Measurements from ENCODE around the gene NANOGP8.
"Not testable (repeated sequence)": the region's sequence is repeated elsewhere in the genome, so short reads cannot be mapped to it uniquely, and the experiment has no call there.

NANOGP8 gene

DNA sequence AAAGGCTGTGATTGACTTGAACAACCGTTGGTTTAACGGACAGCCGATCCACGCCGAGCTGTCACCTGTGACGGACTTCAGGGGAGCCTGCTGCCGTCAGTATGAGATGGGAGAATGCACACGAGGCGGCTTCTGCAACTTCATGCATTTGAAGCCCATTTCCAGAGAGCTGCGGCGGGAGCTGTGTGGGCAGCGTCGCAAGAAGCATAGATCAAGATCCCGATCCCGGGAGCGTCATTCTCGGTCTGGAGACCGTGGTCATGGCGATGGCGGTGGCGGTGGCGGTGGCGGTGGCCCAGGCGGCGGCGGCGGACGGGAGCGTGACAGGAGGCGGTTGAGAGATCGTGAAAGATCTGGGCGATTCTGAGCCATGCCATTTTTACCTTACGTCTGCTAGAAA is 7.8 kb upstream of the NANOGP8 start:
- no peak for DNase-seq (ENCODE audit: low read depth)

DNA sequence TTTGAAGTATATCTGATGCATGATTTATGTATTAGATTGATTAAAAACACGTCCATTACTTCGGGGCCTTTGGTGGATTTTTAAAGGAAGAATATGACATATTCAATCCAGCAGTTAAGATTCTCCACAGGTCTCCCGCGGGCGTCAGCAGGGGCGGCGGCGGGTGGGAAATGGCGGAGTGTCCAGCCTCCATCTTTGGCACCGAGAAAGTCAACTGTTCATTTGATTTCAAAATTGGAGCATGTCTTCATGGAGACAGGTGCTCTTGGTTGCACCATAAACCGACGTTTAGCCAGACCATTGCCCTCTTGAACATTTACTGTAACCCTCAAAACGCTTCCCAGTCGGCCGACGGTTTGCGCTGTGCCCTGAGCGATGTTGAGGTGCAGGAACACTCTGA is 7.2 kb upstream of the NANOGP8 start:
- DNase-seq (ENCODE audit: low read depth), result no peak

DNA sequence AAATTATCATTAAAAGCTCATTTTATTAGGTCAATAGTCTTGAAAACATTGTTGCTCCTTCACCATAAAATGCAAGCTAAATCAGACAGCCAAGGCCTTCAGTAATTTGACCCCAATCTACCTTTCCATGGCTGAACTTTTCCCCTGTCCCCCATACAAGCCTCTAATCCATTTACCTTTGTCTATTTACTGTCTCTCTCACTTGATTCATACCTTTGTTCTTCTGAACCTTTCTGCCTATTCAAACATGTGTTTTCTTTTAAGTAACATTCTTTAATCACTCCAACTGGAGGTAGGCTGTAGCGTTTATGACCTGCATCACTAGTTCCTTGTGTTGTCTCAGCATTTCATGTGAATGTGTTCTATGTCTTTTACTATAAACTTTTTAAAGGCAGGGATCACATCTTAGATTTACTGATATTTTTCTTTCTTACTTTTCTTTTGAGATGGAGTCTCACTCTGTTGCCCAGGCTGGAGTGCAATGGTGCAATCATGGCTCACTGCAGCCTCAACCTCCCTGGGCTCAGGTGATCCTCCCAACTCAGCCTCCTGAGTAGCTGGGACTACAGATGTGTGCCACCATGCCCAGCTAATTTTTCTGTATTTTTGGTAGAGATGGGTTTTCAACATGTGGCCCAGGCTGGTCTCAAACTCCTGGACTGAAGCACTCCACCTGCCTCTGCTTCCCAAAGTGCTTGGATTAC is 5.2 kb upstream of the NANOGP8 start:
- no peak for DNase-seq (ENCODE audit: low read depth)

DNA sequence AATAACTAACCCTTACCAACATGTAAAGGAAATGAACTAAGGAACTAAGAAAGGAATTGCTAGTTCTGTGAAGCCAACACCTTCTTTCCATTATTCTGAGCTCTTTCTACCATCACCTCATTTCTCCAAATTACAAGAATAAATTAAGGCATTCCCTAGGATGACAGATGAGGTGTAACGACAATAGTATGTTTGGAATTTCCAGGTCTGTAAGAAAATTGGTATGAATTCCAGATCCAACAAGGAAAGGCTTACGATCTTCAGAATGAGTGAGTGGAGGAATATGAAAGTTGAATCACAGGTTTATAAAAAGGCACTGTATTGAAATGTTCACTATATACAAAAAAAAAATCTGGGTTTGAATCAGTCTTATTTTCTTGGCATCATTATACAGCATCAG is 4.5 kb upstream of the NANOGP8 start:
- DNase-seq (ENCODE audit: low read depth), result no peak

DNA sequence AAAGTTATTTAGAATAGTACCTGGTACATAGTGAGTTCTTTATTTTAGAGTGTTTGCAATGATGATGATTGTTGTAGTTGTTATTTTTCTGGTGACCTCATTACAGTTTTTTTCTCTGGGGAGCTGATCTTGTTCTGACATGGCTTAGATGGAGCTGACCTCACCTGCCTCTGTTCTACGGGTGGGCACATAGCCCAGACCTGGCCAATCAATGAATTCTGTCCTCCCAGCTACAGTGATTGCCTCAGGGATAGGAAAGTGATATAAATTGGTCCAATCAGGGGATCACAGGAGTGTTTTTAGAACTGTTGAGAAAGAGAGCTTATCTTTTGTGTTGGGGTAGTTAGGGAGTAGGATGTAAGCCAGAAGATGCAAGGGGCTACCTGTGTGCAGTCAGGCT is 3.2 kb upstream of the NANOGP8 start:
- DNase-seq (ENCODE audit: low read depth), result no peak

DNA sequence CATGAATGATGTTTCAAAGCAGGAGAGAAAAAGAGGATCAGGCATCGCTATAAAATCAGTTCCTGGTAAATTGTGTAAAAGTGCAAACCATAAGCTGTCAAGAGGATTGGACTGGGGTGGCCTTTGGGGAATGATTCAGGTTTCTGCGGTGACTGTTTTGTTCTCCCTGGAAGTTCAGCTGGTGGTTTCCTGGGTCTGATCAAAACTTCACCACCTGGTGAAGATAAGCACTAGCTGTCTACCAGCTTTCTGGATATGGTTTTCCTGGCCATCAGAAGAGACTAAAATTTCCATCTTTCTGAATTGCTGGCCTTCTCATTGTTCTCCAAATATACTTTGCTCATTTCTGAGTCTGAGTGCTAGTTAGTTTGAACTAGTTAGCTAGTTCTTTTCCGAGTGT is 2.7 kb upstream of the NANOGP8 start:
- DNase-seq (ENCODE audit: low read depth), result no peak

DNA sequence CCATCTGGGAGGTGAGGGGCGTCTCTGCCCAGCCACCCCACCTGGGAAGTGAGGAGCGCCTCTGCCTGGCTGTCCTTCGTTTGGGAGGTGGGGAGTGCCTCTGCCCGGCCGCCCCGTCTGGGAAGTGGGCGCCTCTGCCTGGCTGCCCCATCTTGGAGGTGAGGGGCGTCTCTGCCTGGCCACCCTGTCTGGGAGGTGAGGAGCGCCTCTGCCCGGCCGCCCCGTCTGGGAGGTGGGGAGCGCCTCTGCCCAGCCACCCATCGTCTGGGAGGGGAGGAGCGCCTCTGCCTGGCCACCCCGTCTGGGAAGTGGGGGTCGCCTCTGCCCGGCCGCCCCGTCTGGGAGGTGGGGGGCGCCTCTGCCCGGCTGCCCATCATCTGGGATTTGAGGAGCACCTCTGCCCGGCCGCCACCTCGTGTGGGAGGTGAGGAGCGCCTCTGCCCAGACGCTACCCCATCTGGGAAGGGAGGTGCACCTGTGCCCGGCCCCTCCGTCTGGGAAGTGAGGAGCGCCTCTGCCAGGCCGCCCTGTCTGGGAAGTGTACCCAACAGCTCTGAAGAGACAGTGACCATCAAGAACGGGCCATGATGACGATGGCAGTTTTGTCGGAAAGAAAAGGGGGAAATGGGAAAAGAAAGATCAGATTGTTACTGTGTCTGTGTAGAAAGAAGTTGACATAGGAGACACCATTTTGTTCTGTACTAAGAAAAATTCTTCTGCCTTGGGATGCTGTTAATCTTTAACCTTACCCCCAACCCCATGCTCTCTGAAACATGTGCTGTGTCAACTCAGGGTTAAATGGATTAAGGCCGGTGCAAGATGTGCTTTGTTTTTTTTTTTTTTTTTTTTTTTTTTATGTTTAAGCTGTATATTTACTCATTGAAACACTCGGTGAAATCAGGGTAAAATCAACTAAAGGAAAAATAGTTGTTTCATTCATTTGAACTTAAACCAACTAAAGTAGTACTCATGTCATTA is 2.4 kb downstream of the NANOGP8 start:
- not testable (repeated sequence) for DNase-seq (ENCODE audit: low read depth)

DNA sequence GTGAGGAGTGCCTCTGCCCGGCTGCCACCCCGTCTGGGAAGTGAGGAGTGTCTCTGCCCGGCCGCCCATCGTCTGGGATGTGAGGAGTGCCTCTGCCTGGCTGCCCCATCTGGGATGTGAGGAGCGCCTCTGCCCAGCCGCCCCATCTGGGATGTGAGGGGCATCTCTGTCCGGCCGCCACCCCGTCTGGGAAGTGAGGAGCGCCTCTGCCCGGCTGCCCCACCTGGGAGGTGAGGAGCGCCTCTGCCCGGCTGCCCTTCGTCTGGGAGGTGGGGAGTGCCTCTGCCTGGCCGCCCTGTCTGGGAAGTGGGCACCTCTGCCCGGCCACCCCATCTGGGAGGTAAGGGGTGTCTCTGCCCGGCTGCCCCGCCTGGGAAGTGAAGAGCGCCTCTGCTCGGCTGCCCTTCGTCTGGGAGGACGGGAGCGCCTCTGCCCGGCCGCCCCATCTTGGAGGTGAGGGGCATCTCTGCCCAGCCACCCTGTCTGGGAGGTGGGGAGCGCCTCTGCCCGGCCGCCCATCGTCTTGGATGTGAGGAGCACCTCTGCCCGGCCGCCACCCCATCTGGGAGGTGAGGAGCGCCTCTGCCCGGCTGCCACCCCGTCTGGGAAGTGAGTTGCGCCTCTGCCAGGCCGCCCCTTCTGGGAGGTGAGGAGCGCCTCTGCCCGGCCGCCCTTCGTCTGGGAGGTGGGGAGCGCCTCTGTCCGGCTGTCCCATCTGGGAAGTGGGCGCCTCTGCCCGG is 3.3 kb downstream of the NANOGP8 start:
- DNase-seq (ENCODE audit: low read depth), result not testable (repeated sequence)

DNA sequence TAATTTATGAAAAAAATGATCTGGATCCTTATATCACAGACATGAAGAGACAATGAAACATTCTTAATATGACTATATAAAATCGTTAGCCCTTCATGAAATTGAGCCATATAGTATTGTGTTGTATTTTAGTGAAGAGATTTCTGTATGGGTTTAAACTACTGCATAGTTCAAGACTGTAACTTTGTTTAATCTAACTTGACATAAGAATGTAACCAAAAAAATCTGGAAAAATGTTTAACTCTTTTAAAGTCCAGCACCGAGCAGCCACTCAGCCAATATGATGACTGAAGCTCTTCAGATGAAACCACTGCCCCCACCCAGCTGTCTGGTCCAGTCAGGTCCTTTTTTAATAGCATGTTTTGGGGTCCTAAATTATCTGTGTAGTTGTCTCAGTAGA is 4.9 kb downstream of the NANOGP8 start:
- DNase-seq (ENCODE audit: low read depth), result no peak

DNA sequence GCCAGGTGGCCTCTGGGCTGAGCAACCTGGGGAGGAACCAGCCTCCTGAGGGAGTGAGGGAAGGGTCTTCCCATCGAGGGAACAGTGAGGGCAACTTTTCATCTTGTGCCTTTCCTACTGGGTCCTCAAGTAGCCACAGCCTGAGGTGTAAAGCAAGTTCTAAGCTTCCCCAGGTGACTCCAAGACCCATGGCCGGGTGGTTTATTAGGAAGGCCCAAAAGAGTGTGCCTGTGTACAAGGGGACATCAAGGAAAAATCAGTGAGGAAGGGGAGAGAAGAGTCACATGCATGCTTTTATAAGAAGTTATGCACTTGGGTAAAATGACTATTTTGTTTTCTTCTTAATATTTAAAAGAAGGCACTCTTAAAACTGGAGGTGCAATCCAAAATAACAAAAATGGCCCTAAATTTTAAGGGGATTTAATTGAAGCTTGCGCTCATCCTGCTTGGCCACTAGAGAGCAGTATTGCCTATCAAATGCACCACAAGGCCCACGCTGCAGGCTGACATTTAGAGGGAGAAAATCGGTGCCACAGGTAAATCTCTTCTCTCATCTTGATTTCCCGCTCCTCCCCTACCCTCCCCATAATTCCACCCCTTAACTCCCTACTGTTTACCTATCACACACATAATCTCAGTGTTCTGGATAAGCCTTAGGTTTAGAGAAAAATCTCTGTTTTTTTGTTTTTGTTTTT is 6.7 kb downstream of the NANOGP8 start:
- DNase-seq (ENCODE audit: low read depth), result peak; percentile 19

DNA sequence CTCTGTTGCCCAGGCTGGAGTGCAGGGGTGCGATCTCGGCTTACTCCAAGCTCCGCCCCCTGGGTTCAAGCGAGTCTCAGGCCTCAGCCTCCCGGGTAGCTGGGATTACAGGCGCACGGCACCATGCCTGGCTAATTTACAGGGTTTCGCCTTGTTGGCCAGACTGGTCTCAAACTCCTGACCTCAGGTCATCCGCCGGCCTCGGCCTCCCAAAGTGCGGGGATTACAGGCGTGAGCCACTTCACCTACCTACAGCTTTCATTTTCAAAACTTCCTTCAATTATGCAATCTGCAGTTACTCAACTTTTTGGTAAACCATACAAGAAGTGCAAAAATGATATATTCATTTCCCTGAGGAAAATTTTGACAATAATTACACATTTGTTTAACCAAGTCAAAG is 14.0 kb downstream of the NANOGP8 start:
- no peak for DNase-seq (ENCODE audit: low read depth)

DNA sequence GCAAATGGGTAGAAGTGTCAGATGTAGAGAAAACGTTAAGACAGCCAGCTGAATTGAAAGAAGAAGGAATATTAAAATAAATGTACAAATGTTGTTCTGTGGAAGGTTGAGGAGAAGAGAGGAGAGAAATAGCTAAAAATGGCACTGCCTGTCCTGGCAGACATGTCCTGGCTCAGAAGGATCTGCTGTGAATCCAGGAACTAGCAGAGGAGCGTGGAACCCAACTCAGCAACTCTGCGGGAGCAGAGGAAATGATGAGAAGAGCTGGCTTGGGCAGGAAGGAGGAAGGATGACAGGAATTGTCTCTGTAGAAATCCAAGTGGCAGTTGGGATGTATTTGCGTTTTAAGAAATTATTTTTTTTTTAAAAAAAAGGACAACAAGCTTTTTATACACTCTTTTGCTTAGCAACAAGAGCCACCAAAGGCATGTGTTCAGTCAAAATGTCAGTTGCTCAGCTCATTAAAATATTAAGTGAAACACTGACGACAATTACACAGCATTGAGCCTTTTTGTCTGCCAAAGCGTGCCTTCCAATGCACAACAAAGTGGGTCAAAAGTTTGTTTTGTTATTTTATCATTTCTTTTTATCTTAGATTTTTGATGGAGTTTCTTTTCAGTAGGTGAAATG is 16.1 kb downstream of the NANOGP8 start:
- DNase-seq (ENCODE audit: low read depth), result no peak

DNA sequence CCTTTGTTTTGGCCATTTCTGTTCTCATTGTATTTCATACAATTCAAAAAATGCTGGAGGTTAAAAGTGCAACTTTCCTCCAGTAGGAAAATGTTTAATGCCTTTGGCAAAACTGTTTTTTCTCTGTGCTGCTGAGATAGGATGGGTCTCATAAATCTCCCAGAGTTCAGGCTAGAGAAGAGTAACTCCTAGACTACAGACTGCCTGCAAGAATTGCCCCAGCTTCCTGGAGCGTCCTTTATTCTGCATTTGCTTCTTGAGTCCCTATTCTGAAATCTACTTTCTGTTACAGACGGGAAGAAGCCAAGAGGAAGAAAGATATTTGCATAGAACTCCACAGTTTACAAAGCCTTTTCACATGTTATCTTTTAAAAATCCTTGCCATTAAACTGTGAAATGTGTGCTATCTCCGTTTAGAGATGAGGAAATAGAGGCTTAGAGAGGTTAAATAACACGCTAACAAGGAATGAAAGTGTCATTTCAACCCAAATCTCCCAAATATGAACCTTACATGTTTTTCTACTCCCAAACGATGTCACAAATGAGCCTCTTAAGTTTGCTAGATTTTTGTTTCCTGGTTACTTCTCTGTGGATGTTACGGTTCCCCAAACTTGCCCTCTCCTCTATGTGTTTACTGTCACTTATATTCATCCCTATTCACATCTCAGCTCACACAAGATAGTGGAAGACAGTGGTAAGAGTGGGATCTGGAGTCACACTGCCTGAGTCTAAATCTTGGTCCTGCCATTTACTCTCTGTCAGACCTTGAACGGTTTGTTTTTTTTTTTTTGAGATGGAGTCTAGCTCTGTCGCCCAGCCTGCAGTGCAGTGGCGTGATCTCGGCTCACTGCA is 17.4 kb downstream of the NANOGP8 start:
- no peak for DNase-seq (ENCODE audit: low read depth)

DNA sequence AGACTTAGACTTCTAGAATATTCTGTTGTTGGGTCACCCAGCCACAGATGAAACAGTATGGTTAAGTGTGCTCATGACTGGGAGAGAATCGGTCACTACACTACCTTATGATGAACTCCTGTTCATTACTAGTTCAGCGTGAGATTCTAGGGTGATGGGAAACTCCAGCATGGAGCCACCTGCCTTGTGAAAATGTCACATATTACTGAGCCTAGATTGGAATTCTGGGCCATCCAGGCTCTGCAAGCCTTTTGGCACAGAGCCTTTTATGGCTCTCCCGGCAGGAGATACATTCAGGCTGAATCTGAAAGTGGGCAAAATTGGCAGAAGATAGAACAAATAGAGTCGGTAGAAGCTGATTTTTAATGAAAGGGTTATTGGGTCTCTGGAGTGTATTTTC is 19.0 kb downstream of the NANOGP8 start:
- DNase-seq (ENCODE audit: low read depth), result no peak

DNA sequence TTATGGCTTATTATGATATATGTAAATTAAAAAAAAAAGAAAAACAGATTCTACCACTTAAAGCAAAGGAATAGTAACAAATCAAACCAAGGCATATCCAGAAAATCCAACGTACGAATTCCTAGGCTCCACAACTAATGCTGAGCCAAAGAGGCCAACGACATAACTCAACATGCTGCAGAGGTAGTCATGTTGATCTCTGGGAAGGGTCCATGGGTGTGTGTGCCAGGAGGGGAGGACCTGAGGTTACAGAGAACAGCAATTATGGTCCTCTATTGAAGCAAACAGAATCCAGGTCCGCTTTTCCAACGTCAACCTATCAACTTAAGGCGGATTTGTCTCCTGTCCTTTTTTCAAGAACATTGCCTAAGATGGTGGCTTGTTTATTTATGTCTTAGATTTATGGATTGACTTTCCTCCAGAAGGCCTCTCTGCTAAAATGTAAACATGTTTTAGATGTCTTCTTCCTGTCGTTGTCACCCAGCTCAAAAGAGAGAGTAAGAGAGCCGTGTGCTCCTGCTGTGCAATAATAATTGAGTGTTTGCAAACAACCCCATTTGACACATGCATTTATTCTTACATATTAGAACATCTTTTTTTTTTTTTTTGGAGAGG is 20.4 kb downstream of the NANOGP8 start:
- no peak for DNase-seq (ENCODE audit: low read depth)

DNA sequence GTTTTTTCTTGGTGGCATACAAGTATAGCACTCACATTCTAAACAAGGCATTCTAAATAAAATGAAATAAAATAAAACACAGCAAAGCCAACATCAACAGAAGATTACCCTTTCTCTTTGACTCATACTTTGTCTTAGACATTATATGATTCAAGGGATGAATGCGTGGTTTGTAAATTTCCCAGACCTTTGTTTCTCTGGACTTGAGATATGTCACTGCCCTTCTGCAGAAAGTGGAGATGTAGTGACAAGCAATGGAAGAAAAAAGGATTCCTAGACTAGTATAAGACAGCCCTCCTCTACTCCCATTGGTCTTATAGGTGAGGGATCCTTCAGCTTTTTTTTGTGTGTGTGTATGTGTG is 22.4 kb downstream of the NANOGP8 start:
- no peak for DNase-seq (ENCODE audit: low read depth)

DNA sequence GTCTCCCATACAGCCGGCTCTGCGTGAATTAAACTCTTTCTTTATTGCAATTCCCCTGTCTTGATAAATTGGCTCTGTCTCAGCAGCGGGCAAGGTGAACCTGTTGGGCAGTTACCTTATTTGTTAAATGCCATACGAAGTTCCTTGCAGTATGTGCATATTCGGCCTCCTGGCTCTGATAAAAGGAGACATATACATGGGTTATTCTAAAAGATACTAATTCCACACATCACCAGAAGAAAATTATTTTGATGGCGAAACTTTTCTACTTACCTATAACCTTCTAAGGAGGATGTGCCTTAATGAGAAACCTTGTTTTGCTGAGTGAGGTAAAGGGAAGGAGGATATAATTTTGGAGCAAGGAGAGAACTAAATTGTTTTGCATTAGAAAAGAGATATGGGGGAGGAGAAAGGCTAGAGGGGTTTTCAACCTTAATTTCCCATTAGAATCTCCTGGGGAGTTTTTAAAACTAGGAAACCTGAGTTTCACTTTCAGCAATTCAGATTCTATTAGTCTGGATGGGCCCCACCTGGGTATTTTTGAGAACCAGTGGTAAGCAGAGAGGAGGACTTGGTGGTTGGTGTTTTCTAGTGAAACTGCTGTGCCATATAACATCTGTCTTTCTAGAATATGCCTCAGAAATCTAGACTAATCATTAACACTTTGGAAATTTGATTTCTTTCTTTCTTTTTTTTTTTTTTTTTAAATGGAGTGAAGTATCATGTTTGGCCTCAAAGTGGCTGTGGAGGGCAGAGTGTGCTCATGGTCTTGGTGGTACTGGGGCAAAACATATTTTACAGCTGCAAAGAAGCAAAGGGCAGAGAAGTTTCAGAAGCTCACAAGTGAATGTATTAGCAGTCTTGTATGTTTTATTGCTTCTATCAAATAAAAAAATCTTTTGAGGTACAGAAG is 23.0 kb downstream of the NANOGP8 start:
- no peak for DNase-seq (ENCODE audit: low read depth)

DNA sequence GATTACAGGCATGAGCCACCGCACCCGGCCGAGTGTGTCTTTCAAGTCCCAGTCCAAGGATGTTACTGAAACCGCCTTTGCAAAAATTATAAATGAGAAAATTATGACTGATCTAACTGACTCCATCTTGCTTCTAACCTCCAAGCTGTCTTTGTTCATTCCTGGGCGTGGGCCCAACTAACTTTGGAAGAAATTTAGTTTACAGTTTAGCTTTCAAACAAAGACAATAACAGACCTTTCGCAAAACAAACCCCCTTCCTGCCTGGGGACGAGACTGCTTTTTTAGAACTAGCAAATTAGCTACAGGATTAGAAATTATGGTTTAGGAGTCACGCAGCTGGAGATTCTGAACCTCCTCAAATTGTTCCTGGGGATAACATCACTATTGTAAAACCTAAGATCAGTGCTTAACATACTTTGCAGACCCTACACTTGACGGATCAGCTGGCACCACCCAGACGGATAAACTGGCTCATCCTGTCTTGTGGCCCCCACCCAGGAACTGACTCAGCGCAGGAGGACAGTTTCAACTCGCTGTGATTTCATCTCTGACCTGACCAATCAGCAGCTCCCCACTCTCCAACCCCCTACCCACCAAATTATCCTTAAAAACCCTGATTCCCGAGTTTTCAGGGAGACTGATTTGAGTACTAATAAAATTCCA is 23.8 kb downstream of the NANOGP8 start:
- no peak for DNase-seq (ENCODE audit: low read depth)

DNA sequence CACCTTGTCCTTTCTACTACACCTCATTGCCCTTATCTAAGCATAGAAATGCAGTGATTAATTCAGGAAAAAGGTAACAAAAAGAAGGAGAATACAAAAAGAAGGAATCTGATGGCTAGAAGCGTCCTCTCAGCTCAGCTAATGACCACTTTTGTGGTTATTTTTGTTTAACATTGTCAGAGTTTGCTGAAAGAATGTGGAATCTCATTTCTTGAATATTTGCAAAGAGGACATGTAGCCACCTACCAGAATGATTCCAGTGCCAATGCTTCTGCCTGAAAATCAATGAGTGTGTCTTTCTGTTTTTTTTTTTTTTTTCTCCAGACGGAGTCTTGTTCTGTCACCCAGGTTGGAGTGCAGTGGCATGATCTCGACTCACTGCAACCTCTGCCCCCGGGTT is 24.5 kb downstream of the NANOGP8 start:
- DNase-seq (ENCODE audit: low read depth), result no peak

All from non-pigmented ciliary epithelial cell (primary cell).